Measurements from ENCODE around the gene MAMDC2.

Gene MAMDC2

DNA sequence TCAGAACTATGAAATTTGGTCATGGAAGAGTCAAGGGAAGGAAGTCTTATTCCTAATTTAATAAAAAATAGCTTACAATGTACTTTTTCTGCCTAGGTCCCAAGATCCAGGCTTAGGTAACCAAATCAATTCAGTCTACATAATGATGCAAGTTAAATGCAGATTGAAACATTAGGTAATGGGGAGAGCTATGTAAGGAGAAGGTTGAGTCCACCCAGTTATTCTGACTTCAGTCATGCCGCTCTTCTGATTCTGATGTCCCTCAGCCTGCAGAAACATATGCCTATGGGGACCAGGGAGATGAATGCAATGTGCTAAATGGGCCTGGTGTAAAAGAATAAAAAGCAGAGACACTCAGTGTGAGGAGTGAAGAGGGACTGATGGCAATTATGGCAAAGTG lies 63.9 kb downstream of the MAMDC2 start:
- FAIRE-seq (no peak), DNase-seq (ENCODE audit: low spot score) (no peak)

DNA sequence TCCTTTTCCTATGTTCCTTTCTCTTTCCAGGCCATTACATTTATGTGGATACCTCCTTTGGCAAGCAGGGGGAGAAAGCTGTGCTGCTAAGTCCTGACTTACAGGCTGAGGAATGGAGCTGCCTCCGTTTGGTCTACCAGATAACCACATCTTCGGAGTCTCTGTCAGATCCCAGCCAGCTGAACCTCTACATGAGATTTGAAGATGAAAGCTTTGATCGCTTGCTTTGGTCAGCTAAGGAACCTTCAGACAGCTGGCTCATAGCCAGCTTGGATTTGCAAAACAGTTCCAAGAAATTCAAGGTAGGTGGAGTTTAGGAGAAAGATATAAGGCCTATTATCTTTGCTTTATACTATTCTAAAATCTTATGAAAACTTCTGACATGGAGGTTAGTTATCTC lies 64.5 kb downstream of the MAMDC2 start:
- no peak for FAIRE-seq
- DNase-seq (ENCODE audit: low spot score) = no peak

DNA sequence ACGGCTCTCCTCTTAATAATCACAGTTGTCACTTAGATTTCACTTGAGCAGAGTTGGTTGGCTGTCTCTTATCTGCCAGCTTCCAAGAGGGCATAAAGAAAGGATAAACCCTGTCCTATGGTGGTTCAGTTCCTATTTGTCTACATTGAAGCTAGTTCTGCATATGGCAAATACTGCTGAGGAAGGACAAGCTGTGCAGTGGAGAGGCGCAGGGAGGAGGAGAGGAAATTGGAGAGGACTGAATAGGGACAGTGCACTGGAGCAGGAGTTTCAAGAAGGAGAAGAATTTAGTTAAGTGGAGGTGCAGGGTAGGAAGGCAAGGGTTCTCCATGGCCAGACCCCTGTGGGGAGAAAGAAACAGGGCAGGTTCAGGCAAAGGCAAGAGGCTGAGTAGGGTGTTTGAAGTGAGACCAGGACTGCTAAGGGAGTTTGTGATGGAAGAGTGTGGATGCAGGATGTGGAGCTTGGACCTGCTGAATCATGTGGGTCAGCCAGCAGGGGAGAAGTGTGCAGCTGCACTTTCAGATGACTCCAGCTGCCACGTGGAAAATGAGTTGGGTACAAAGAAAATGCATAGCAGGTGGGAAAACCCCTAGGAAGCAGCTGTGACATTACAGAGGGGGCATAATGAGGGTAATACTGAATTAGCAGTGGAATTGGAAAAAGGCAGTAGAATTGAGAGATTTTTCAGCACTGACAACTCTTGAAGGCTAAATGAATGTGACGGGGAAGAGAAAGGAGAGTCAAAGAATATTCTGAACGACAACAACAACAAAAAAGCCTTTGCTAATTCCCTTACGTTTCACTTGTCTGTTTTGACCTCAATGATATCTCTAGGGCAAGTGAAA lies 66.8 kb downstream of the MAMDC2 start:
- FAIRE-seq = no peak
- peak; percentile 62 for DNase-seq (ENCODE audit: low spot score)

DNA sequence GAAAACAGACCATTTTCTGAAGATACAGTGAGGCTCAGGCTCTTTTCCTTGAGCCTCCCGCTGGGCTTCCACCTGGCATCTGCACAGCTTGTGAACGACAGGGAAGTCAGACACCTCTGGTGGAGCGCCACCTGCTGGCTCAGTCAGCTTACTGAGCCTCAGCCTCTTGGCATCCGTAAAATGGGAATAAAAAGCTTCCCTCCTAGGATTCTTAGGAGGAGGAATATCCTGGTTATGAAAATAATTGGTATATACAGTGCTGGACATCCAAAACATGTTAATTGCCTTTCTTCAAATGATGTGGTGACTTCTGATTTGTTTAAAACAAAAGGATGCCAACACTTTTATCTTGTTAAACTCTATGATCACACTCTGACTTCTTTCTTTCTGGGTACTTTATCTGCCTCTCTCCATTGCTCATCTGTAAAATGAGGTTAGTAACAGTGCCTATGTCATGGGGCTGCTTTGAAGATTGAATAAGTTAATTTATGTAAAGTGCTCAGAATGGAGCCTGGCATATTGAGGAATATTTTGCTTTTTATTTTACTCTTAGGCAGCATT lies 67.5 kb downstream of the MAMDC2 start:
- FAIRE-seq (peak; percentile 62), DNase-seq (ENCODE audit: low spot score) (peak; percentile 62)

DNA sequence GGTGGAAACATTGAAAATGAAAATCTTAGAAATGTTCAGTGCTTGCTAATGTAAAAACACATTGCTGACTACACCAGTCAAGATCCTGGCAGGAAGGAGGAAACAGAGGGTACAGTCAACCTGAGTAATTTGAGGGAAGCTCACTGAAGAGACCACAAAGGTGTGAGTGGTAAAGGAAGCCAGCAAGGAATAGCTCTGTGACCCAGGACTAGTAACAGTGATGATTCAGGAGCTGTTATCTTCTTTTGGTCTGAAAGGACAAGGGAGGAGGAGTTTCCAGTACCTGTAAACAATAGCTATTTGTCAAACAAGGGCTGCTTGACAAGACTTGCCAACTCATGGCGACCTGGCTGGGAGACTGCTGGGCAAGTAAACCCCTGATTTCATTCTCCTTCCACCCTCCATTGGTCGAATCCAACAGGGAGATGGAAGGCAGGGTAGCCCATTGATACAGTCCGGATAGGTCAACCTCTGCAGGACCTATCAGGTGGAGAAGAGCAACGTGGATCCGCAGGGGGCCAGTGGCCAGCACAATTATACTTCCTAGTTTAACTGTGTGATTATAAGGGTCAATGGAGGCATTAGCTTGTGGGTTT lies 68.1 kb downstream of the MAMDC2 start:
- DNase-seq (ENCODE audit: low spot score) (peak; percentile 90), FAIRE-seq (peak; percentile 66)

DNA sequence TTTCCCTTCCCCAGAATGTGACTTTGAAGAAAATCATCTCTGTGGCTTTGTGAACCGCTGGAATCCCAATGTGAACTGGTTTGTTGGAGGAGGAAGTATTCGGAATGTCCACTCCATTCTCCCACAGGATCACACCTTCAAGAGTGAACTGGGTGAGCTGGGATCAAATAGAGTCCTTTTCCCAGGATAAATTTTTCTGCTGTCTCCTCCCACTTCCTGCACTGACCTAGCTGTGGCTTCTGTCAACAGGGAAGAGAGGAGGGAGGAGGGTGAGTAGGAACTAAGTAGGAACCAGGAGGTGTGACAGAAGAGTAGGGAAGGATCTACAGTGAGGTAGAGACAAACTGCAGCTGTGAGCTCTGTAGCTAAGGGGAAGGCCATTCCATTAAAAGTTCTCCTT lies 69.3 kb downstream of the MAMDC2 start:
- DNase-seq (ENCODE audit: low spot score) (peak; percentile 88), FAIRE-seq (peak; percentile 77)

DNA sequence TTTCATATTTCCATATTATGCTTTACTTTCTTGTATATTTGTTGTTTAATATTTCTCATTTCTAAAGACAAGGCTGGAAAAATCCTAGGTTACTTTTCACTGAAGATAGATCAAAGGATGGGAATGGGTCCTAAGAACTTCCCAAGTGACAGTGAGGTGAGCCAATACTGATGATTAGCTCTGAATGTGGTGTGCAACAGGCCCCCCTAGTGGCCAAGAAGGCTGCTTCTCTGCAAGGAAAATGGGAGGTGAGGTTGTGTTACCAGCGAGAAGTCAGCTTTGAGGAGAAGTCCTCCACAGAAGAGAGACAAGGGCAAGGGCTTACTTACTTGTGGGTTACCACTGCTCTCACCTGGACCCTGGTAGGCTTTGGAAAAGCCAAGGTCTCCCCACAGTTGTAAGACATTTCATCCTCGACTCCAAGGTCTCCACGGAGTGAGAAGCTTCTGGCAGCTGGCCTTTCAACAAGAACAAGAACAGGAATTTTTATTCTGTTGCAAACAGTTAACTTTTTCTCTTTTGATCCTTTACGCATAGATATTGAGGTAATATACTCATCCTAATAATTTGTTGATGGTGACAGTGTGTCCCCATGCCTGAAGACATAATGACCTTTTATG lies 69.9 kb downstream of the MAMDC2 start:
- FAIRE-seq = no peak
- DNase-seq (ENCODE audit: low spot score) = peak; percentile 22

DNA sequence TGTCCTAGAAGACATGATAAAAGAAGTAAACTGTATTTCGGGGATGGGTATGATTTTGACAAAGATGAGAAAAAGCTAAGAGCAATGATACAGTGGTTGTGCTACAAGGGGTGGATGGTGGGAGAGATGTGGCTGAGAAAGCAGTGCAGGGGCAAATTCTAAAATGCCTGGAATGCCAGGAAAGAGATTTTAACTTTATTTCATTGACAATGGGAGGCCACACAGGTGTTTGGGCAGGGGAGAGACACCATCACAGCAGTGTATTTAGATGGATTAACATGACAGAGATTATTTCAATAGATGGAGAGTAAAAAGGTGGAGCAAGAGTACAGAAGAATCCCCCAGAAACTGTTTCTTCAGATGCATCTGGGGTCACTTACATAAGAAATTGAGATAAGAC lies 71.2 kb downstream of the MAMDC2 start:
- FAIRE-seq = no peak
- DNase-seq (ENCODE audit: low spot score) = no peak

DNA sequence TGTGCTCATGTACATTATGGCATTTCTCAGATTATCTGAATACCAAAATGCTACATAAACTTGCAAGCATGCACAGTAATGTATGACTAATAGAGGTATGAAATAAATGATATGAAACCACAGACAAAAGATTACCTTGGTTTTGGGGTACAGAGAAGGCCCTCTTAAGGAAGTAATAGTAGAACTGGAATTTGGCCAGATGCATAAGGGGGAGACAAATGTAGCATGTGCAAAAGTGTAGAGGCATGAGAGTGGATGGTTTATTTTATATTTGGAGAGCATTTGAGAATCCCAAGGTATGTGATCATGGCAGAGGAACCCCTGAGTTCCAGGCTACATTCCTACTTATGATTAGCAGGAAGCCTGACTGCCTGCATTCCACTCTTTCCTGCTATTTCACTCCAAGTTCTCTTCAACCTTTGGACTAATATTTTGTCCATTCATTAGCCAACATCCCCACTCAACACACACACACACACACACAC lies 74.2 kb downstream of the MAMDC2 start:
- peak; percentile 11 for FAIRE-seq
- peak; percentile 53 for DNase-seq (ENCODE audit: low spot score)

DNA sequence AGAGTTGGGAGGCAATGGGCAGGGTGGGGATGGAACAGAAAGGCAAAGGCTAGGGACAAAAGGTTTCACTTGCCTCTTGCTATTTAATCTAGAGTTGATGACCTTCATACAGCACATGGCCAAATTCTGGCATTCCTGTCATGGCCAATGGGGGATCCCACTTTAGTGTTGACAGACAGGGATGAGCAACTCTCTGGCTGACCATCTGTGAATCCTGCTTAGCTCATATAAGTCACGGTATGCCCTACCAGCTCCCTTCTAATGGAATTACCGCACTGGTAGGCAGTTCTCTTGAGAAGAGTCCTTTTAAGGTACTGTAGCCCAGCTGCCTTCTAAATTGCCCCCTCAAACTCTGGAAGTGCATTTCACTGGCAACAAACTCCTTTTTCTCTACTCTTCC lies 76.1 kb downstream of the MAMDC2 start:
- FAIRE-seq (no peak), DNase-seq (ENCODE audit: low spot score) (peak; percentile 80)

DNA sequence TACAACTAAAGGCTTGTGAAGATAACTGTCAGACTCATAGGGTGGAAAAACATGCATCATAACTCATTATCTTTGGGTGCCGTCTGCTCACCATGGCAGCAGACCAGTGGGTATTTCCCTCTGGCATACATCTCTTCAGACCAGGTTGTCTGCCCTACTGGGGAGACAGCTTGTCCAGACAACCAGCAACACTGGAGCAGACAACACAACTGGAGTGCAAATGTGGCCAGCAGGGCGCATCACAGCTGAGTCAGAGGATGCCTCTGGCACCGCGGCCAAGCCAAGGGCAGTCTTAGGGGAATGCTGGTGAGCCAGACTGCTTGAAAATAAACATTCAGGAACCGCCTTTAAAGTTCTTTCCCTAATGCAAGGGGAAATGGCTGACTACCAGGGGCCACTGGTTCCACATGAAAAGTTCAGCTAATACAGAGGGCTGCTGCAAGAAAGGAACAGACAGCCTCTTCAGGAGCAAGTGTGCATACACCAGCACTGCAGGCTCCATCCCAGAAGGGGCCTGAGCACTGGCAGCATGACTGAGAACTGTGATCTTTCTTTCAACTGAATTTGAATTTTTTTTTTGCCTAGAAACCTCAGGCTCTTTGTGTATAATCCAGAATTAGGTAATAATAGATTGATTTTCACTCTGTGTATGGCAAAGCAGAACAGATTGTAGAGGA lies 77.3 kb downstream of the MAMDC2 start:
- FAIRE-seq (peak; percentile 96), DNase-seq (ENCODE audit: low spot score) (peak; percentile 100)

DNA sequence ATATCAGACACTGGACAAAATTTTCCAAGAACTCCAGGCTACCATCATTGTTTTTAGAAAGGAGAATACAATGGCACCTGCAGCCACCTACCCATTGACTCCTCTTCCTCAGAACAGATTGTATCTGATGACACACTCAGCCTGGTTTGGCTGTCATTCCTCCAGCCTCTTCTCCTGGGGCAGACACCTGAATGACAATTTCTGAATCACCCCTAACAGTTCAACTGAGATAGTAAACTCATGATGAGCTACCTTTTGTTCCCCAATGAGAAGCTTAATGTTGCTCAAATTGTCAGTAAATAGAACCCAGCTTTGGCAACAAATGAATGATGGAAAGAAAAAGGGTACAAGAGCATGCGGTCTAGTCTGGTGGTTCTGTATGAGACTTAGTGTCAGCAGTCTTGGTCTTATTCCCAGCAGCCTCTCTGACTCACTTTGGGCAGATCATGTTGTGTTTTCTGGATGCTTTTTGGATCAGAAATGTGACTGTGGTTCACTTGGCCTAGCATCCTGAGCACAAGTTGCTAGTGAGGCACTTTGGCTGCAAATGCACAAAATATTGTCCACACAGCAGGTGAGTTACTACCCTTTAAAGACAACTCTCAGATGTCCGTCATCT lies 78.3 kb downstream of the MAMDC2 start:
- FAIRE-seq (no peak), DNase-seq (ENCODE audit: low spot score) (peak; percentile 27)

DNA sequence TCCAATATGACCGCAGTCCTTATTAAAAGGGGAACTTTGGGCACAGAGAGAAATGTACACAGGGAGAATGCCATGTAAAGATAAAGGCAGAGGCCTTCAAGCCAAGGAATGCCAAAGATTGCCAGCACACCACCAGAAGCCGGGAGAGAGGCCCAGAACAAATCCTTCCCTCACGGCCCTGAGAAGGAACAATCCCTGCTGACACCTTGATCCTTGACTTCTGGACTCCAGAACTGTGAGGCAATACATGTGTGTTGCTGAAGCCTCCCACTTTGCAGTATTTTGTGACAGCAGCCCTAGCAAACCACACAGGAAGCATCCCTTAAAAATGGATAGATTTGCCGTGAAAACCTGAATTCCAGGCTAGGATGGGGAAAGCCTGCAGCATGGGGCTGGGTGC lies 80.0 kb downstream of the MAMDC2 start:
- no peak for FAIRE-seq
- no peak for DNase-seq (ENCODE audit: low spot score)

DNA sequence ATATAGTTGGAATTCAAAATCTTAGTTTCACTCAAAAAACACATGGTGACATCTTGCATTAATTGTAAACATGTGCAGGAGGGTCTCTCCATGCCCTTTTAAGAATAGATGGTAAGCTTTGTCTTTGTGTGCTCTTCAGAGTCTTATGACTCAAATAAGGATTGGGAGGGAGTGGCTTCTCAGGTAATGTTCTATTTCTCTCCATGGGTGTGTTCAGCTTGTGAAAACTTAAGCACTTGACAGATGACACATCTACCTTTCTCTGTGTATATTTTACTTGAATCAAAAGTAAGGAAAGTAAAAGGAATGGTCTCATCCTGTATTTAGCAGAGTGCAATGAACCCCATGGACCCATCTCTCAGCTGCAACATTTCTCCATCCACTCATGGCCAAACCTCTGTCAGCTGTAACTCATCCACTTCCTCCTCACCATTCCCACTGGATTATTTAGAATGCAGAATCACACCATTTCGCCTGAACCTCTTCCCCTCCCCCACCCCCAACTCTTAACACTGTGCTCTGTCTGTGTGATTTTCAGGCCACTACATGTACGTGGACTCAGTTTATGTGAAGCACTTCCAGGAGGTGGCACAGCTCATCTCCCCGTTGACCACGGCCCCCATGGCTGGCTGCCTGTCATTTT lies 82.1 kb downstream of the MAMDC2 start:
- no peak for FAIRE-seq
- DNase-seq (ENCODE audit: low spot score) = no peak

DNA sequence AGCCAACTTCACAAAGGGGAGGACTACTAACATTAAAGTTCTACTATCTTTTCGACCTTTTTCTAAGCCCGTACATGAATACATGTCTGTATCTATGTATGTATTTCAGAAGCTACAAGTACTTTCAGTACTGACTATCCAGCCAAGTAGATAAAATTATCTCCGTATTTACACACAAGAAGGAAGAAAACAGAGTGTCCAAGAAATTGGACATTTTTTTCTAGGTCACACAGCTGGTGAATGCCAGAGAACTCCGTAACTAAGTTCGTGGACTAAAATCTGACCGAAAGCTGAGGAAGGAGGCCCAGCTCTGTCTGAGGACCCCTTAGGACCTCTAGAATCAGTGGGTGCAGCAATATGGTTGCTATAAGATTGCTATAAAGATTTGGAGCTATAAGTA lies 83.4 kb downstream of the MAMDC2 start:
- FAIRE-seq (no peak), DNase-seq (ENCODE audit: low spot score) (no peak)

DNA sequence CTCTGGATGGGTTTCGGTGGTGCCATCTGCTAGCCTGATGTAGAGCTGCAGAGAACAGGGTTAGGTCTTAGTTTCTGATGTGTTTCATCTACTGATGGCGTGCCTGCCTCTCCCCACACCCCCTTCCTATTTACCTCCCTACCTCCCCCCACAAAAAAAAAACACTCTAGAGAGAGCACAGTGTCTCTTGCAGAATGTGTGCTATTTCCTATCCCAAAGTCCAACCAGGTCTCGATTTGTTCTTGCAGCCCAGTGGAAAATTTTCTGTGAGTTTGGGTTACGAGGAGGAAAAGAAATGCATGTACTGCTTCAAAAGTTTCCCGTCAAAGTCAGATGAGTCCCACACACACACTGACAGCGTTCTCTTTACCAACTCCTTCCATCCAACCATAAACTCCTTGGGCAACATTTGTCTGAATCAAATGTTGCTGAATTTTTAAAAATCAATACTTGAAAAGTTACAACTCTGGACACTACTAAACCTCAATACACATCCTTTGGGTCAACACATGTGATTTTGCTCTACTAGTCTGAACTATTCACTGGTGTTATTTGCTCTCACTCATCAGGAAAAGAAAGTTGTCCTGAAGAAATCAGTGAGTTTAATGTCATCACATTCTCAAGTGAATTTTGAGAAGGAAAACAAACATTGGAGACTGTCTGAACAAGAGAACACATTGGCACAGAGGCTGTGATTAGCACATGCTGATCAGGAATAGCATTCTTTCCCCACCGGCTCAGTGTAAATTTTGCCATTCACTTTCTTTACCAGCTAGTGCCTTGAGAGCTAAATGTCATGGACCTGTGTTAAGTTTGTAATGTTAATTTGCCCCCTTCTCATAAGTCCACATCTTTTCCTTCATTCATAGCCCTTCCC lies 84.1 kb downstream of the MAMDC2 start:
- FAIRE-seq (no peak), DNase-seq (ENCODE audit: low spot score) (no peak)

DNA sequence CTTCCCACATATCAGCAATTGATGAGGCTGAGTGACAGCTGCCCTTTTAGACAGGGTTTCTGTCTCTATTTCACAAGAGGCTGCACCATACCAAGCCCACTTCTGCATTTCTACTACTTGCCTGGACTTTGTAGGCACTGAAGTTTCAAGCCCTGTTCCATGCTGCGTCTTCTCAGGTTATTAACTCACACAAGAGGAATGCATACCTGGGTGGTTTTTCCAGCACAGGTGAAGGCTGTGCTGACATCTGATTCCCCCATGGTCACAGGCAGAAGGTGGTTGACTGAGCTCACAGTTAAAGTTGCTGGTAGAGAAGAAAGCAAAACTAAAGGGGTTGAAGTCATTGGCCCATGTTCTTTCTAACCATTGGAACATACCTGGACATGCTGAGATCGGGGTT lies 86.6 kb downstream of the MAMDC2 start:
- DNase-seq (ENCODE audit: low spot score) = no peak
- FAIRE-seq = no peak

DNA sequence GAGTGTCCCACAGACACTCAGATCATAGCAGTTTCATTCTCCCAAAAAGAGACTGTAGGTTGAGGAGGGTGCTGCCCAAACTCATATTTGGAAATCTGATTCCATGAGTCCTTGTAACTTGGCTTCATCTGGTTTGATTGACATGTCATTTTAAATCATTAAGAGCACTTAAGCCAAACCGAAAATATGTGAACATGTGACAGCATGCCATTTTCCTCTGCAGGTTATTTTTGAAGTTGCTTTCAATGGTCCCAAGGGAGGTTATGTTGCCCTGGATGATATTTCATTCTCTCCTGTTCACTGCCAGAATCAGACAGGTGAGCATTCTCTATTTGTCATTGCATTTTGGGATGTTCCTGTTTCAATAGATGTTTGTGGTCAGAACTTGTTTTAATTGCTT lies 87.6 kb downstream of the MAMDC2 start:
- DNase-seq (ENCODE audit: low spot score) (no peak), FAIRE-seq (no peak)

Data from RCC 7860 (cell line).